ENCODE results near the gene YJEFN3.

The YJEFN3 gene

DNA sequence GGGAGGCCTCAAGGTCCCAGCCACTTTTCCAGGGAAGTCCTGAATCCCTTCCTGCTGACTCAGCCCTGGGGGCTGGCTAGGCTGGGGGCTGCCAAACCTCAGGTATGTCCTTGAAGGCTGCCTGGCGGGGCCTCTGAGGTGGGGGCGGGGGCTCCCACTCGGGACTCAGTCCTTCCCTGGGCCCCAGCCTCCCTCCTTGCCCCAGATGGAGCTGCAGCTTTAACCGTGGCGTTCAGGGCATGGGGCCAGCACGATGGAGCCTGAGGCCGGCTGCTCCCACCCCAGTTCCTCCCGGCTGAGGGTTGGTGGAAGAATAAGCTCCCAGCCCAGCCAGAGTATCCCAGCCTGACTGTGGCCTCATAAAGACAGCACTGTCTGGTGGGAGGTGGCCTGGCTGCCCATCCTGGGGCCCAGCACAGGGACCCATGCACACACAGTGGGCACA lies 21.8 kb downstream of the YJEFN3 start:
- Histone ChIP-seq H3K27ac (ENCODE audit: low read depth, low read length) (no peak overlapping the region), H3K9me2 (replicated peaks; ENCODE audit: control insufficient read depth, low read length) (no peaks in the 10 kb centered on the region), H3K36me3 (ENCODE audit: control insufficient read depth, low read length) (no peaks in the 10 kb centered on the region), H3K4me2 (ENCODE audit: low read length) (no peak overlapping the region), H3K4me3 (ENCODE audit: low read length) (no peak overlapping the region), H3K4me1 (ENCODE audit: control insufficient read depth, low read length) (no peaks in the 10 kb centered on the region), H3F3A (ENCODE audit: control insufficient read depth, insufficient read depth) (no peaks in the 10 kb centered on the region), H3K79me2 (ENCODE audit: control insufficient read depth, low read length) (no peaks in the 10 kb centered on the region), H3K27me3 (ENCODE audit: control insufficient read depth, low read length) (0 out of 2 replicates have a peak, but pooled peaks cover 3% of the 10 kb centered on the region), H4K20me1 (ENCODE audit: control insufficient read depth, insufficient read depth, low read depth, low read length) (no peaks in the 10 kb centered on the region; the same call in 1 of the 2 replicates), H3K9me3 (ENCODE audit: control insufficient read depth, insufficient read depth, low read length) (no peaks in the 10 kb centered on the region)
- TF ChIP-seq, protein P1, sequence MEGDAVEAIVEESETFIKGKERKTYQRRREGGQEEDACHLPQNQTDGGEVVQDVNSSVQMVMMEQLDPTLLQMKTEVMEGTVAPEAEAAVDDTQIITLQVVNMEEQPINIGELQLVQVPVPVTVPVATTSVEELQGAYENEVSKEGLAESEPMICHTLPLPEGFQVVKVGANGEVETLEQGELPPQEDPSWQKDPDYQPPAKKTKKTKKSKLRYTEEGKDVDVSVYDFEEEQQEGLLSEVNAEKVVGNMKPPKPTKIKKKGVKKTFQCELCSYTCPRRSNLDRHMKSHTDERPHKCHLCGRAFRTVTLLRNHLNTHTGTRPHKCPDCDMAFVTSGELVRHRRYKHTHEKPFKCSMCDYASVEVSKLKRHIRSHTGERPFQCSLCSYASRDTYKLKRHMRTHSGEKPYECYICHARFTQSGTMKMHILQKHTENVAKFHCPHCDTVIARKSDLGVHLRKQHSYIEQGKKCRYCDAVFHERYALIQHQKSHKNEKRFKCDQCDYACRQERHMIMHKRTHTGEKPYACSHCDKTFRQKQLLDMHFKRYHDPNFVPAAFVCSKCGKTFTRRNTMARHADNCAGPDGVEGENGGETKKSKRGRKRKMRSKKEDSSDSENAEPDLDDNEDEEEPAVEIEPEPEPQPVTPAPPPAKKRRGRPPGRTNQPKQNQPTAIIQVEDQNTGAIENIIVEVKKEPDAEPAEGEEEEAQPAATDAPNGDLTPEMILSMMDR (IDR thresholded peaks at IDR 0.05; ENCODE audit: low read depth, low read length, poor library complexity, severe bottlenecking) = no peak
- no peak for TF ChIP-seq EZH2phosphoT487 (IDR thresholded peaks at IDR 0.05; ENCODE audit: borderline replicate concordance, low read length)

DNA sequence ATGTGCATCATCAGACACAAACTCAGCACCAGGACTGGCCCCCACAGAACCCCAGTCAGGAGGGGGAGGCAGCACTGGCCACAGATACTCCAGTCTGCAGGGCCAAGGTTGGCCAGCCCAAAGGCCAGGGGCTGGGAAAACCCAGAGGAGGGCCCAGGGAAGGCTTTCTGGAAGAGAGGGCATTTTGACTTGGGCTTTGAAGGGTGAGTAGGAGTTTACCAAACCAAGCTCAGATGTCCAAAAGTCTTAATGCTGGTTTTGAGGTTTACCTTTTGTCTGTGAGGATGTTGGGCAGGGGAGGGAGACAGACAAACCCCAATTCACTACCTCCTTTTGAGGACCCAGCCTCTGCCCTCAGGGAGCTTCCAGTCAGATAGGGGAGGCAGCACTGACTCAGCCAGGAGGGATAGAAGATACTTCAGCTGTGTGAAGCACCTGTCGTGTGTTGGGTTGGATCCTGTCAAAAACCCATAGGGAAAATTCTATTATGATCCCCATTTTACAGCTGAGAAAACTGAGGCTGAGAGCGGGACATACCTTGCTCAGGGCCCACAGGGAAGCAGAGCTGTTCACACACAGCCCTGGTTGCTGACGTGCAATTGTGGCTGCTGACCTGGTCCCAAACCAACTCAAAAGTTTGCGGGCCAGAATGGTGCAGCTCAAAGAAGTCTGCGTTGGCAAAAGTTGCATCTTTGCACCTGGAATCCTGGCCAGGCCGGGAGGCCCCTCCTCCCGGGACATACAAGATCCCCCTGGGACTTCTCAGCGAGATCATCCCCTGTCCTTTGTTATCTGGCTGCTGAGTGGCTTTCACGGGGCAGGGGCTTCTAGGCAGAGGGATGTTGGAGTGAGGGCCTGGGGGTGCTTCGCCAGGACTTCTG lies 22.5 kb downstream of the YJEFN3 start:
- no peak overlapping the region for H3K4me3 ChIP-seq (ENCODE audit: low read length)
- no peaks in the 10 kb centered on the region for H3K79me2 ChIP-seq (ENCODE audit: control insufficient read depth, low read length)
- no peaks in the 10 kb centered on the region for H3K36me3 ChIP-seq (ENCODE audit: control insufficient read depth, low read length)
- TF ChIP-seq, protein P1 (IDR thresholded peaks at IDR 0.05; ENCODE audit: low read depth, low read length, poor library complexity, severe bottlenecking) = no peak
- no peak for TF ChIP-seq EZH2phosphoT487 (IDR thresholded peaks at IDR 0.05; ENCODE audit: borderline replicate concordance, low read length)
- no peak overlapping the region for H3K27ac ChIP-seq (ENCODE audit: low read depth, low read length)
- H3K27me3 ChIP-seq (ENCODE audit: control insufficient read depth, low read length) = 0 out of 2 replicates have a peak, but pooled peaks cover 3% of the 10 kb centered on the region
- no peaks in the 10 kb centered on the region; the same call in 1 of the 2 replicates for H4K20me1 ChIP-seq (ENCODE audit: control insufficient read depth, insufficient read depth, low read depth, low read length)
- no peaks in the 10 kb centered on the region for H3F3A ChIP-seq (ENCODE audit: control insufficient read depth, insufficient read depth)
- H3K9me3 ChIP-seq (ENCODE audit: control insufficient read depth, insufficient read depth, low read length) = no peaks in the 10 kb centered on the region
- H3K4me2 ChIP-seq (ENCODE audit: low read length) = no peak overlapping the region
- H3K4me1 ChIP-seq (ENCODE audit: control insufficient read depth, low read length) = no peaks in the 10 kb centered on the region
- H3K9me2 ChIP-seq (replicated peaks; ENCODE audit: control insufficient read depth, low read length) = no peaks in the 10 kb centered on the region

DNA sequence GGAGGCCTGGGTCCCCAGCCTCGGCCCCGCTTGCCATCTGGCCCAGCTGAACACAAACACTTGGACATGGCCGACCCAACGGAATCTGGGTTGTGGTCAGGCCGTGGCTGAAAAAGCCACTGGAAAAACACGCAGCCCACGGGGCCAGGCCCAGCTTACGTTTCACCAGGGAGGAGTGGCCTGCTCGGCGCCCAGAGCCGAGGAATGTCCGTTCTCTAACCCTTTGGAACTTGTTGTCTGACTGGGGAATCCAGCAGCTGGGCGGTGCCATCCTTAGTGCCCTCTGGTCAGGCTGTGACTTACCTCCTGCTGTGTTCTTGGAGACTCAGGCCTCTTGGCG lies 23.1 kb downstream of the YJEFN3 start:
- Histone ChIP-seq H3K36me3 (ENCODE audit: control insufficient read depth, low read length) (no peaks in the 10 kb centered on the region), H3K9me2 (replicated peaks; ENCODE audit: control insufficient read depth, low read length) (no peaks in the 10 kb centered on the region), H3K9me3 (ENCODE audit: control insufficient read depth, insufficient read depth, low read length) (no peaks in the 10 kb centered on the region), H3K27ac (ENCODE audit: low read depth, low read length) (no peak overlapping the region), H3K4me2 (ENCODE audit: low read length) (no peak overlapping the region), H3F3A (ENCODE audit: control insufficient read depth, insufficient read depth) (no peaks in the 10 kb centered on the region), H3K4me3 (ENCODE audit: low read length) (no peak overlapping the region), H3K4me1 (ENCODE audit: control insufficient read depth, low read length) (no peaks in the 10 kb centered on the region), H4K20me1 (ENCODE audit: control insufficient read depth, insufficient read depth, low read depth, low read length) (no peaks in the 10 kb centered on the region; the same call in 1 of the 2 replicates), H3K79me2 (ENCODE audit: control insufficient read depth, low read length) (no peaks in the 10 kb centered on the region), H3K27me3 (ENCODE audit: control insufficient read depth, low read length) (0 out of 2 replicates have a peak, but pooled peaks cover 3% of the 10 kb centered on the region)
- TF ChIP-seq EZH2phosphoT487 (IDR thresholded peaks at IDR 0.05; ENCODE audit: borderline replicate concordance, low read length) = no peak
- TF ChIP-seq, protein P1 (IDR thresholded peaks at IDR 0.05; ENCODE audit: low read depth, low read length, poor library complexity, severe bottlenecking) = no peak
